Lower leg skin (tissue), 4 donors: ENCODE measurements around the gene RAC3. TPM values are rescaled to one million over a fixed set of nuclear protein-coding genes. Genes with fewer than 3 reads are reported as not detected.

ENCODE experiments used
- DNase-seq, 2 donors: peaks; one replicate each; pipeline ENCODE4 v3.0.0-alpha.2; 2019; ENCODE audit warnings: low spot score in 2 of 2
- H3K4me3 ChIP-seq: fragments of 200-600 bp; sonication (generic); 2 replicates; pipeline ENCODE4 v1.5.1; 2017; ENCODE audit warnings: mild to moderate bottlenecking, low read depth; ENCODE audit not compliant: poor library complexity, severe bottlenecking
- CTCF ChIP-seq, 3 donors: fragments of 450-650 bp; IDR thresholded peaks; one replicate each; pipeline ENCODE4 v1.5.1; 2016; ENCODE audit warnings: antibody characterized with exemption in 3 of 3, mild to moderate bottlenecking in 3 of 3, moderate library complexity in 2 of 3
- POLR2A ChIP-seq, 2 donors: fragments of 450-650 bp; IDR thresholded peaks; one replicate each; pipeline ENCODE4 v1.6.1; 2016 to 2017; ENCODE audit warnings: antibody characterized with exemption in 2 of 2, mild to moderate bottlenecking in 1 of 2, moderate library complexity in 1 of 2
- WGBS, 2 donors: methylation state at CpG; one replicate each; pipeline ENCODE4 v1.1.5; 2018; 5-methylcytosine and 5-hydroxymethylcytosine counted together
- intact Hi-C: fragments of 100-400 bp; cut with DNase I; formaldehyde crosslinking; loops from one replicate; pipeline ENCODE4 v1.15.0; 2023; ENCODE audit warnings: low total_unique reads
- total RNA-seq, 4 donors: library from RNA; depleted of rRNA; stranded (reverse); fragments of >200 nt; gene quantifications; one replicate each; pipeline ENCODE4 v1.1.0, GENCODE V29; 2016

The RAC3 gene
- total RNA-seq, 4 donors from 2014 or later, result 8.2 to 16.8 (median 10.0) TPM

- TF ChIP-seq POLR2A (IDR thresholded peaks at IDR 0.05) (no peak), CTCF (IDR thresholded peaks at IDR 0.05) (no peak)
- DNase-seq, result no peak
- 78 to 81% methylated on average over 28 of the region's 28 CpGs for WGBS, 2 donors
- H3K4me3 ChIP-seq, result no peak overlapping the region
- intact Hi-C loops, result no loop called here
Measured at GRCh38 chr17:82050152-82050760, 18.8 kb downstream of the RAC3 start.

GRCh38 chr17:82050761-82051641 lies 19.5 kb downstream of the RAC3 start:
- TF ChIP-seq CTCF (IDR thresholded peaks at IDR 0.05) (no peak), POLR2A (IDR thresholded peaks at IDR 0.05) (no peak)
- intact Hi-C loops, result no loop called here
- 15 to 33% methylated on average over 9 to 52 of the region's 79 CpGs for WGBS, 2 donors
- DNase-seq, result no peak
- peak overlapping the region; percentile 64 for H3K4me3 ChIP-seq

GRCh38 chr17:82051776-82052637 lies 20.5 kb downstream of the RAC3 start, which contains the start of the genes GPS1 and RFNG:
GPS1 (plus strand) TSS chr17:82051898; CDS start chr17:82051932, 34 bp downstream.
RFNG (minus strand) TSS chr17:82051811; CDS start chr17:82051766, 45 bp downstream.
- TF ChIP-seq CTCF (IDR thresholded peaks at IDR 0.05), result no peak
- no peak for TF ChIP-seq POLR2A (IDR thresholded peaks at IDR 0.05)
- WGBS, 2 donors, result 1% methylated on average over 29 to 58 of the region's 94 CpGs
- peak within 1 kb of the TSS; percentile 64 for H3K4me3 ChIP-seq
- DNase-seq, result peak in 1 of 2 donors; percentile 61
- intact Hi-C loops, result no loop called here

GRCh38 chr17:82052638-82053059 lies 21.2 kb downstream of the RAC3 start:
- TF ChIP-seq POLR2A (IDR thresholded peaks at IDR 0.05) (no peak), CTCF (IDR thresholded peaks at IDR 0.05) (no peak)
- peak overlapping the region; percentile 59 for H3K4me3 ChIP-seq
- whole genome bisulfite sequencing, 2 donors, result 22% methylated on average over 11 to 19 of the region's 19 CpGs
- no peak for DNase-seq
- intact Hi-C loops, result no loop called here

GRCh38 chr17:82053130-82053529 lies 21.7 kb downstream of the RAC3 start:
- WGBS, 2 donors, result 89 to 90% methylated on average over 19 of the region's 19 CpGs
- intact Hi-C loops, result no loop called here
- no peak overlapping the region for H3K4me3 ChIP-seq
- DNase-seq, result no peak
- TF ChIP-seq CTCF (IDR thresholded peaks at IDR 0.05) (no peak), POLR2A (IDR thresholded peaks at IDR 0.05) (no peak)
